Stimulated activated CD4-positive, alpha-beta T cell treated with anti-CD3 and anti-CD28 coated beads, Interleukin-12 subunit alpha, Interleukin-12 subunit beta, amount 100 ng/mL, for 4 hours (primary cell): ENCODE measurements around the gene PLB1.
"Not testable (repeated sequence)": the region's sequence is repeated elsewhere in the genome, so short reads cannot be mapped to it uniquely, and the experiment has no call there.

ENCODE experiments used
- DNase-seq: peaks from one replicate; pipeline ENCODE4 v3.0.0-alpha.2; 2020

The PLB1 gene

DNA sequence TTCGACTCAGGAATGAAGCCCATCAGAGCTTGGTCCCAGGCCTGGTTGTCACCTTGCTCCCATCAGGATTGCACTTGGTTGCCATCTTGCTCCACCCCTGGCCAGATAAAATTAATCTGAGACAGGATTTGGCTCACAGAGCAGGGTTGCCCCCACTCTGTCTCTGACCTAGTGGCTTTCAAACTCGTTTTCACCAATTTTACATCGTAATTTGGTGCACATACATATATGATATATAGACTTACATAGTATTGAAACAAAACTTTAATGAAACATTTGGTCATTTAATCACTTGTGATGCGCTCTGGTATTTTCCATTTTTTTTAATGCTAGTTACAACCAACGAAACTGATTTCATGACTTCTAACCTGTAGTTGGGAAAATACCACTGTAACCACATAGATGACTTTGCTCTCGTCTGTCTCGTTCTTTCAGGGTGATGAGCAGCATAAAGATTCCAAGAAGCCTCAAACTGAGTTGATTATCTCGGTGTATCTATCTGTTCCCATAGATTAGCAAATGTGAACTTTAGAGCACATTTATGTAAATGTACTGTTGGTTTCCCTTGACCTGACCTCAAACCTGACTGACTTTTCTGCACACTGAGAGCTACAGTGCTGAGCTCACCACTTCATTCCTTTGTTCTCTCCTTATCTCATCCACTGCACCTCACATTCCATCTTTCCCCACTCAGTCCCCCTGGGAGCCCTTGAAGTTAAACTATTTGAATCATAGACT lies 30.5 kb upstream of the PLB1 start:
- no peak for DNase-seq

DNA sequence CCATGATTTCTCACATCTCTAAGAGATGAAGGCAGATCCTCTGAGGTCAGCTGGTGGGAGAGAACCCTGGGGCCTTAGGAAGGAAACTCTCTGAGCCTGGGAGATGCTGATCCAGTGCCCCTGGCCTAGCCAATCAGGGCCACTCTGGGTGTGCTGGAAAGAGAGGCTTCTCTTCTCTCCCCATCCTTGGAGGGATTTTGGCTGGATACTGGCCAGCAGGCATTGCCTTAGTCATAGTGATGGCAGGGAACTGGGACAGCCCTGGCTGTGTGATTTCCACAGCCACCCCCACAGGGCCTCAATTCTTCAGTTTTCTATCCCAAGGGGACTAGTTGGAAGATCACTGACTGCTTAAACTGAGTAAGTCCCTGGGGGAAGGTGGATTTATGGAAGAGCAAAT lies 26.6 kb upstream of the PLB1 start:
- no peak for DNase-seq

DNA sequence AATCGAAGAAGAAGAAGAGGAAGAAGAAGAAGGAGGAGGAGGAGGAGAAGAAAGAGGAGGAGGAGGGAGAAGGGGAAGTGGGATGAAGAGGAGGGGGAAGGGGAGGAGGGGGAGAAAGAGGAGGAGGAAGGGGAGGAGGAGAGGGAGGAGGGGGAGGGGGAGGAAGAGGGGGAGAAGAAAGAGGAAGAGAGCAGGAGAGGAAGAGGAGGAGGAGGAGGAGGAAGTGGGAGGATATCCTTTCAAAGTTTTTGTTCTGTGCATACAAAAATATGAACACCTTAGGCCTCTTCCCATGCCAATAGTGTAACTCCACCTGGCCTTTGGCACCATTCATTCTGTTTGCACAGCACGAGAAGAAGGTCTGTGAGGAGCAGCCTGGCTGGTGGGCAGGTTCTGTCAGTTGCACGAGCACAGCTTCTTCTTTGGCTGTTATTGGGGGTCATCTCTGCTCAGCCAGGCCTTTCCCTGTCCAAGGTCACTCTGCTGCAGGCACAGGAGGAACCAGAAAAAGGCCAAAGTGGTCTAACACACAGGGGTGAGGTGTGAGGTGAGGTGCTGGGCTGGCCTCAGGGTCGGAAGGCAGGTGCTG lies 25.8 kb upstream of the PLB1 start:
- no peak for DNase-seq

DNA sequence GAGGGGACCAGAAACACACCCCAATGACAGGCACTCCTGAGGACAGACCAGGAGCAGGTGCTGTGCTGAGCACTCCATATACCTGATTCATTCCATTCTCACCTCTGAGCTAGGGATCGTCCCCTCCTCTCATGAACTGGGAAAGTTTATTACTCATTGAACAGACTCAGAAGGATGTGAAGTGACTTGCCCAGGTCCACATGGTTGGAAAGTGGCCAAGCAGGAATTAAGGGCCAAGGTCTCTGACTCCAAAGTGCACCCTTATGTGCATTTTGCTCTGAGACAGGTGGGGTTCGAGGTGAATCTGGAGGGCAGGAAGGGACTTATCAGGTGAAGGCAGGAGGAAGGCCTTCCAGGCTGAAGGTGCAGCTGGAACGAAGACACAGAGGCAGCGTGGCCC lies 25.1 kb upstream of the PLB1 start:
- no peak for DNase-seq

DNA sequence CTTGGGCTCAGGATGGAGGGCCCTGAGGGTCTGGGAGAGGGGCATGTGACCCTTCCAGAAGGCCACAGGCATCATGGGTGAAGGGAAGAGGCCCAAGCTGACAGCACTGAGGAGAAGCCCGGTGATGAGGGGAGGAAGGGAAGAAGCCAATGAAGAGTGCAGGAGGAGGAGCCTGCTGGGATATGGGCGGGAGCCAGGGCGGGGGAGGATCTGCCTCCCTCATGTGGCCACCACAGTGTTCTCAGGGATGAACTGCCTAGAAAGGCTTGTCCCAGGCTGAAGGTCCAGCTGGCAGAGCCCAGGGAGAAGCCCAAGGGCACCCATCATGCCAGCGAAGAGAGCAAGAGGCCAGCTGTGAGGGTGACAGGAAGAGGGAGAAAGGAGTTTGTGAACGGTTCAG lies 24.6 kb upstream of the PLB1 start:
- no peak for DNase-seq

DNA sequence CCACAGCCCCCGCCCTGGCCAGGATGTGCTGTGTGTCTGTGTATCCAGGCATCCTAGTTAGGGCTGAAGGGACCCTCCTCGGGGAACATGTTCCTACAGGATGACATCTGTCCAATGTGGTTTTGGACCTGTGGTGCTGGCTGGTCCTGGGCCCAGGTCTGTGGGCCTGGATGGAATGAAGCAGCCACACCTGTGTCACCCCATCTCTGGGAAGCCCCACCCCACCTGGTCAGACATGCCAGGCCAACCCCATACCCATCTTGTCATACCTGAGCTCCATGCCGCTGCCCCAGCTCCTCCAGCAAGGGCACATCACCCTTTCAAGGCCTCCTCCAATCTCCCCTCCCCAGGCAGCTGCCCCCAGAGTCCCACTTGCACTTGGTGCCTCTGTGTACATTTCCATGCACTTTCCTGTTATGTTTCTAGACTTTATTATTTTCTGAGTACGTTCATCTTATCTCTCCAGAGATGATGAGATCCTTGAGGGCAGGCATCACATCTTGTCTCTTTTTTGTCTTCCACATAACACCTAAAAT lies 24.1 kb upstream of the PLB1 start:
- DNase-seq = no peak

DNA sequence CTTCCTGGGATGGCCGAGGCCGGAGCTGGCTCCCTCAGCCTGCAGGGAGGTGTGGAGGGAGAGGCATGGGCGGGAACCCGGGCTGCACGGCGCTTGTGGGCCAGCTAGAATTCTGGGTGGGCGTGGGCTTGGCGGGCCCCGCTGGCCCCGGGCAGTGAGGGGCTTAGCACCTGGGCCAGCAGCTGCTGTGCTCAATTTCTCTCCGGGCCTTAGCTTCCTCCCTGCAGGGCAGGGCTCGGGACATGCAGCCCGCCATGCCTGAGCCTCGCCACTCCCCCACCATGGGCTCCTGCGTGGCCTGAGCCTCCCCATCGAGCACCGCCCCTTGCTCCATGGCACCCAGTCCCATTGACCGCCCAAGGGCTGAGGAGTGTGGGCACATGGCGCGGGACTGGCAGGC lies 23.2 kb upstream of the PLB1 start:
- DNase-seq = not testable (repeated sequence)

DNA sequence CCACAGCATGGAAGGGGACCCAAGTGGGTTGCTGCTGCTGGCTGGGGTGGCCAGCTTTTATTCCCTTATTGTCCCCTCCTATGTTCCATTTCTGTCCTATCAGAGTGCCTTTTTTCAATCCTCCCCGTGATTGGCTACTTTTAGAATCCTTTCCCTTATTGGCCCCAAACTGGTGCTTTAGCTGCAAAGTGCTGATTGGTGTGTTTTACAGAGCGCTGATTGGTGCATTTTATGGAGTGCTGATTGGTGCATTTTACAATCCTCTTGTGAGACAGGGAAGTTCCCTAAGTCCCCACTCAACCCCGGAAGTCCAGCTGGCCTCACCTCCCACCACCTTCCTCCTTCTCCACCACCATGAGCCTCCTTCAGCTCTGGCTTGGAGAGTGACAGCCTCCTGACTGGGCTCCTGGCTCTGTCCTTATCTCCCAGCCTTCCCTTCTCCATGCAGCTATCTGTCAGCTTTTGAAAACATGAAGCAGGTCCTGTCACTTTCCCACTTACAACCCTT lies 20.7 kb upstream of the PLB1 start:
- DNase-seq = no peak

DNA sequence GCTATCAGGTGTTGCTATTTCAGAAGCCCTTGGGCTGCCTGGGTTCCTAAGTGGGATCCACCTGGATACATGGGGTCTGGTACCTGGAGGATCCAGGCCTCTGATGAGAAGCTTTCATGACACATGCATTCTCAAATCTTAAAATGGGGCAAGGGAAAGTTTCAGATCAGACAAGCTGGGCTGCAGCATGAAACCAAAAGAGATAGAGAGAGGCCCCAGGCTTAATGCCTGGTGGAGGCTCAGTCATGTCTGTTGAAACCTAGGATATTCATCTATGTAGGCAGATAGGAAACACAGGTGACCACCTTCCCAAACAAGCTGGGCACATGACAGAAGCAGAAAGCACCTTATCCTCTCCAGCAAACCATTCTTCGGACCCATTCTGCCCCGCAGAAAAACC lies 18.8 kb upstream of the PLB1 start:
- no peak for DNase-seq

DNA sequence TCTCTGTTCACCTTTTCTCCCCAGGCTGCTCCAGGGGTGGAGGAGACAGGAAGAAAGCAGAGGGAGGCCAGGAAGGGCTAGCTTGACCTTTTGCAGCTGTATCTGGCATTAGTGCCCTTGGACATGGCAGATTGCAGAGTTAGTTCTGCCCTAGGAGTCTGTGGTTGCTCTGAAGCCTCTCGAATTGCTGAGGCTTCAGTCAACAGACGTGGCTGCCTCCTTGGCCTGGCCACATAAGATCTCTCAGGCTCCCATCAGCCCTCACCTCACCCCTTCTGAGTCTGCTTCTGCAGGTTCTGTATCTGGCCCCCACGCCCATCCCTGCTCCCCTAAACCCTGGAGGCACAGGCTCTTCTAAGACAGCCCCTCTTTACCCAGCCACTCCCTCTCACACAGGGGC lies 18.2 kb upstream of the PLB1 start:
- no peak for DNase-seq

DNA sequence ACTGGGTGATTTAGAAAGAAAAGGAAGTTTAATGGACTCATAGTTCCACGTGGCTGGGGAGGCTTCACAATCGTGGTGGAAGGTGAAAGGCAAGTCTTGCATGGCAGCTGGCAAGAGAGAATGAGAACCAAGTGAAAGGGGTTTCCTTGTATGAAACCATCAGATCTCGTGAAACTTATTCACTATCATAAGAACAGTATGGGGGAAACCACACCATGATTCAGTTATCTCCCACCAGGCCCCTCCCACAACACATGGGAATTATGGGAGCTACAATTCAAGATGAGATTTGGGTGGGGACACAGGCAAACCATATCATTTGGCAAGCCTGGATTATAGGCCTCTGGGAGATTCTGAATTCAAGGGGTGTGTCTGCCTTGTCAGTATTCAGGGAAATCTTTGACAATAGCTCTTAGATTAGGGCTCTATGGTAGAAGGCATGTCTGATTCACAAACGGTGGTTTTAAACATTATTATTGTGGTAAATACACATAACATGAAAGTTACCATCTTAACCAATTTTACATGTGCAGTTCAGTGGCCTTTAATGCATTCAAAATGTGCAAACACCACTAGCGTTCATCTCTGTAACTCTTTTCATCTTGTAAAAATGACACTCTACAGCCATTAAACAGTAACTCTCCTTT lies 15.3 kb upstream of the PLB1 start:
- DNase-seq = no peak

DNA sequence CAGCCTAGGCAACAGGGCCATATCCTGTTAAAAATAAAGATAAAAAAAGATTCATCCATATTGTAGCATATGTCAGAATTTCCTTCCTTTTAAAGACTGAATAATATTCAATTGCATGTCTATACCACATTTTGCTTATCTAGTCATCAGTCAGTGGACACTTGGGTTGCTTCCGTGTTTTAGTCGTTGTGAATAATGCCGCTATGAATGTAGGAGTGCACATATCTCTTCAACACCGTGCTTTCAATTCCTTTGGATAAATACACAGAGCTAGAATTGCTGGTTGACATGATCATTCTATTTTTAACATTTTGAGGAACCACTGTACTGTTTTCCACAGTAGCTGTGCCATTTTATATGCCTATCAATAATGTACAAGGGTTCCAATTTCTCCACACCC lies 14.0 kb upstream of the PLB1 start:
- DNase-seq = no peak

DNA sequence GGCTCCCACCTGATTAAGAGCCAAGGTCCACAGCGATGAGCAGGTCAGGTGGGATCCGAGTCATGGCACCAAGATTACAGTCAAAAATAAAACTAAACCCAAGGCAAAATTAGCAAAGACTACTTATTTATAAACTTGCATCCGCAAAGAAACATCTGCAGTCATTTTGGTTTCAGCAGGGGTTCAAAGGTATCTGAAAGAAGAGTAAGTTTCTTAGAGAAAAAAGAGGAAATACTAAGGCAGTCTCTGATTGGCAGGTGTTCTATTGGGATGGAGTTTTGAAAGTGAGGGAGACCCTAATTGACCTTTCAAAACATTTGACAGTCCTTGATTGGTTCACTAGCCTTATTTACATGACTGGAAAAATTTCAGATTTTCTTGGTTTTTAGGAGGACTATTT lies 11.0 kb upstream of the PLB1 start:
- DNase-seq = no peak

DNA sequence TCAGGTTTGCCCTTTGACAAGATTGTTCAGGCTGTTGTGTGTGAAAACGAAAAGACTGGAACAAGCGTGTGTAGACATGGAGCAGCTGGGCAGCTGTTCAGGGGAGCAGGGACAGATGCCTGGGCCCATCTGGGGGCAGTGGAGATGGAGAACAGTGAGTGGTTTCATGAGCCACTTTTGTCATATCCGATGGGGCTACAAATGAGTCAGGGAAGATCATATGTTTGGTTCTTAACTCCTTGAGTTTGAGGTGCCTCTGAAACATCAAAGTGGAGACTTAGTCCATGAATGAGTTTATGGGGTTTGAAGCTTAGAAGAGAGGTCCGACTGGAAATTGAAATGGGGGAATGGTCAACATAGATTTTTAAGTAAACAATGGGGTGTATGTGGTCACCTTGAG lies 9.3 kb upstream of the PLB1 start:
- no peak for DNase-seq

DNA sequence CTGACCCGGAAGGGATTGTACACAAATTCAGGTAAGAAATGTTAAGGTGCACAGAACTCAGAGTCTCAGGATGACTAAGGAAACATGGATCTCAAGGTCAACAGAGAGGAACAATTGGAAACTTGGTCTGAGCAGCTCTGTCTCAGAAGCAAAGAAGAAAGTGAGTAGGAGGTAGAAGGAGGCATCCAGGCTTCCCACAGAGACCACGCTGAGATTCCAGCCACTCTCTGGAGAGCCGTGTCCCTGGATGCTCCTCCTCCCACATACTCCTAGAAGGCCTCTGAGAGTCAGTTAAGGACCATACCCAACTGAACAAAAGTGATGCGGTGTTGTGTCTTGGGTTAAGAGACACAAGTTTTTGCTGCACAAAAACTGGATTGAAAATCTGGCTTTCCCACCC lies 8.6 kb upstream of the PLB1 start:
- no peak for DNase-seq

DNA sequence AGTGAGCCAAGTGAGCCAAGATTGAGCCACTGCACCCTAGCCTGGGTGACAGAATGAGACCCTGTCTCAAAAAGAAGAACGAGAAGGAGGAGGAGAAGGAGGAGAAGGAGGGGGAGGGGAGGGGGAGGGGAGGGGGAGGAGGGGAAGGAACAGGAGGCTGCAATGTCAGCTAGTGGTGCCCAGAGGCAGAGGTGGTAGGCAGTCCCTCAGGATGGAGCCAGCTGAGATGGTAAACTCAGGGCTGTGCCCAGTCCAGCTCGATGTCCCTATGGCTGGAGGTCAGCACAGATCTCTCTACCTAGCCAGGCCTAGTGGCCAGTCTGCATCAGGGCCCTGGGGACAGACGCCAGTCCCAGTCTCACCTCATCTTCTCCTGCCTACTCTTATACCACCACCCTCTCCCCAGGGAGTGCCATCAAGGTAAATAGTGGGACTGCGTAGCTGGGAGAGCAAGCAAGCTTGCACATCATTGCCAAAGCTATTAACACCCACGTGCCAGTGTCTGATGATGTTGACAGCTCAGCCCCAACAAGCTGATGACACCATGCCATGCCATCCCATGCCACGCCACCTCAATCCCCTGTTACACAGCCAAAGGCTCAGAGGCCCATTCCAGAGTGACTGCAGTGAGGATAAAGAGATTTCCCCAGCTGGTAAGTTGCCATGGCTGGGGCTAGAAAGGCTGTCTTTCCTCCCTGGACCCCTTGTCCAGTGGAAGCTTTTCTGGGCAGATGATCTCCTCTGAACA lies 7.6 kb upstream of the PLB1 start:
- no peak for DNase-seq

DNA sequence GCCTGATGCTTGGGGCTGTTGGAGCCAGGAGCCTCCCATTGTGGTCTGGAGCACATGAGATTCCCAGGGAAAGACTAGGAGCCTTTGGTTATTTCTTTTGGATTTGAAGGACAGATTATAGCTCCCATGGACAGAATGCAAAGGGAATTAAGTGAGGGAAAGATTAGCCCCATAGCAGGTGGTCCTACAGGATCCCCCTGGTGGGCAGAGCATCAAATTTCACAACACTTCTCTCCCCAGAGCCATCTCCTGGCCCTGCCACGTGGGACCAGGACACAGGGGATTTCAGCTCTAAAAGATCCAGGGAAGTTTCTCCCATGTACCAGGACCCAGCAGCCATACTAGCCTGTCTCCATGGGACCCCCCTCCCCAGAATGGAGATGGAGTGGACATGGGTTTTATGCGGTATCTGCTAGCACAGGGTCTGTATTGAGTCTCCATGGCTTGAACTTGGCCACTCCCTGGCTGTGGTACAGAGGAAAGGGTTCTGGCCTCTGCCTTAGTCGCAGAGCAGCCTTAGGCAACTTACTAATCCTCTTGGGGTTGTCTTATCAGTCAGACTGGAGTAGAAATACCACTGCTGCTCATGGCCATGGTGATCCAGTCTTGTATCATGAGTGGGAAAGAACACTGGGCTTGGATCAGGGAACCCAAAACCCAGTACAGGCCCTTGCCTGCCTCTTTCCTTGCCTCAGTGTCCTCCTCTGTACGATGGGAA lies 6.8 kb upstream of the PLB1 start:
- DNase-seq = no peak

DNA sequence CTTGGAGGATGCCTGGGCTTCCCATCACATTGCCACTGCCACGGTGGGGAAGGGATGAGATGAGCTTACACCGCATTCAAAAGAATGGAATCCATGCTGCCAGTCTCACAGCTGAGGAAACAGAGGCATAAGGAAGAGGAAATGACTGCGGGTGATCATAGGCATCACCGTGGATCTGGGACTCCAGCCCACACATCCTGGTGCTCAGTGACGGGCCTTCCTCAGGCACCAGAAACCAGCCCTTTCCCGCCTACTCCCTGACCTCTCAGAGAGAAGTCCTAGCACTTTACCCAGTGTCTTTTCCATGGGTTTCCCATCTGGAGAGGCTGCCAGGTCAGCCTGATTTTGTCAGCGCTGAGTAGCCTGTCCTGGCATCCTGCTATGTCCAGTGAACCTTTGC lies 5.3 kb upstream of the PLB1 start:
- no peak for DNase-seq

DNA sequence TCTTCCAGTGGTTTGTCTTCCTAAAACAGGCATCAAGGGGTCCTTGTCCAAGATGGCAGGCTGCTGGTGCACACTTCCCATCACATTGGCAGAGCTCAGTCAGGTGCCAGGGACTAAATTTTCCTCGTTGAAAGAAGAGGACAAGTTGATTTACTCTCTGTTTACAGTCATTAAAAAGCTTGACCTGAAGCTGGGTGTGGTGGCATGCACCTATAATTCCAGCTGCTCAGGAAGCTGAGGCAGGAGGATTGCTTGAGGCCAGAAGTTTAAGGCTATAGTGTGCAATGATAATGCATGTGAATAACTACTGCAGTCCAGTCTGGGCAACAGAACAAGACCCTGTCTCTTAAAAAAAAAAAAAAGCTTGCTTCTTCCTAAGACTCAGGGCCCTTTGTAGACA lies 3.6 kb upstream of the PLB1 start:
- DNase-seq = no peak

DNA sequence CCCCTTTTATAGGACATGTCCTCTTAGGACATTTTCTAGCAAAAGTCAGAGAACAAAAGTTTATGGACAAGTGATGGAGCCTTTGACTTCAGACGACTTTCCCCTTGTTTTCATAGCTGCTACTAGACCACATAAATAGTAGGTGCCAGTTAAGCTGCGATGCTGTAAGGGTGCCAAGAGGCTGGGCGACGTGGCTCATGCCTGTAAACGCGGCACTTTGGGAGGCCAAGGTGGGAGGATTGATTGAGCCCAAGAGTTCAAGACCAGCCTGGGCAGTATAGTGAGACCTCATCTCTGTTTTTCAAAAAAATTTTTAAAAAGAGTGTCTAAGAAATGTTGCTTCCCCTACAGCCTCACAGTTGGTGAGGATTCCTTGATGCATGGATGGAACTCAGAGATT lies 2.2 kb upstream of the PLB1 start:
- no peak for DNase-seq

DNA sequence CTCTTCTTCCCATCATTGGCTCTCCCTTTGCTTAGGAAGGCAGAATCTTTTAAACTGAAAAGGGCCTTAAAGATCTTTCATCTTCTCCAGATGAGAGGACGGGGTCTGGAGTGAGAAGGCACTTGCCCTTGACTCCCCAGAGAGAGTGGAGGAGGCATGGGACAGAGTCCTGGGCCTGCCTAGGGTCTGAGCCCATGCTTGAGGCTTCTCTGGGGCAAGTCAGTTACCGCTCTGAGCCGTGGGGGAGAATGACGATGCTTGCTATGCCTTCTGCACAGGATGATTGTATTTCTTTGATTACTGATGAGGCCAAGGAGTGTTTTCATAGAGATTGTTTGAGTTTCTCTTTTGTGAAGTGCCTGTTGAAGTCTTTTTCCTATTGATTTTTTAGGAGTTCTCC lies 921 bp downstream of the PLB1 start:
- no peak for DNase-seq

DNA sequence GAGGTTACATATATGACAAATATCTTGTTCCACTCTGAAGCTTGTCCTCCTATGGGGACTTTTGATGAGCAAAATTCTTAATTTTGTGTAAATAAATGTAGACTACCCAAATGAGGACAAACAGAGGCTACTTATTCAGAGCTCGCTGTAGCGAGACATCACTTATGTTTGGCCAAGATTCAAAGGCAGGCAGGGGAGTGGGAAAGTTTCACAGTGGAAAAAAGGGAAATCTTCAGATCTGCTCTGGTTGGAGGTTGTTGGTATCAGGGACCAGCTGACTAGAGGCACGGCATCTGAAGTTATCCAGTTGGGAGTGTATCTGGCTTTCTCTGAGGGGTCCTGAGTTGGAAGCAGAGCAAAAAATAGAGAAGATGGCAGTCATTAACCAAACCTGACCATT lies 1.3 kb downstream of the PLB1 start:
- no peak for DNase-seq

DNA sequence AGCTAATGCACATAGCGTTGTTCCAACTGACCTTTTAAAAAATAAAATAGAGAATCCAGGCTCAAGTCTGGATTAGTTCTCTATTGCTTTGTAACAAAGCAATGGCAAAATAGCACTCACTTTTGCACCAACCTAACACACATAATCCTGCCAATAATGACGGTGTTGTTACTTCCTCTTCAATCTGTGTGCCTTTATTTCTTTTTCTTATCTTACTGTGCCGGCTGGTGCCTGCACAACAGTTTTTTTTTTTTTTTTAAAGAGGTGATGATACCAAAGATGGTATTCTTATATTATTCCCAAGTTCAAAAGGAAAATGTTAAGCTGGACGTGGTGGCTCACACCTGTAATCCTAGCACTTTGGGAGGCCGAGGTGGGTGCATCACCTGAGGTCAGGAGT lies 3.4 kb downstream of the PLB1 start:
- DNase-seq = no peak
